ENCODE measurements around the gene CLEC16A.

Gene CLEC16A

DNA sequence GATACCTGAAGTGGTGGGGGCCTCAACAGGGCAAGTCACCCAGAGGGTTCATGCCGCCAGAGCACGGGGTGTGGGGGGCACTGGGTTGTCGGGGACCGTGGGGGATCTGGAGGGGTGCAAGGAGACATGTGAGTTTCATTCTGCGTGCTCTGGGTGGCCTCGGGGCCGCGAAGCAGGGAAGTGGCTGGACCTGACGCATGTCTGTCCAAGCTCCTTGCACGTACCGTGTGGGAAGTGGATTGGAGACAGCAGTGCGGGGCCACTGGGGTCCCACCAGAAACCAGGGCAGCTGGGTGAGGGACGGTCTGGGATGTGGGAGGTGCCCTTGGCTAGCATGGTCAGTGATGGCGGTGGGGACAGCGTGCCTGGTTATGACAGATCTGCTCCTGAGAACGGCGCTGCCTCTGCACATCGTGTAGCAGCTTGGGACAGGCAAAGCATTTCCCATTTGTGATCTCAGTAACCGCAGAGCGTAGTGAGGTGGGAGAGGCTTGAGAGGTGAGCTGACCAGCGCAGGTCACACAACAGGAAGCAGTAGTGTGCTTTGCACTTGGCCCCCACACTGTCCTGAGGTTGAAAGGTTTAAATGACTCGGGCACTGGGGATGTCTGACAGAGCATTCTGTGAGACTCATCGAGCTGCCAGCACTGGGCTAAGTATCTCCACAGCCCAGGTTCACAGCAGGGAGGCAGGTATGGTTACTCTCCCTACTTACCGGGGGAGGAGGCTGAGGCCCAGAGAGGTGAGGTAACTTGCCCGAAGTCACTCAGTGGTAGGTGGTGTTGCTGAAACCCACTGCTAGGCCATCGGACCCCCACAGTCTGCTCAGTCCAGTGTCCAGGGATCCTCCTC is 197.3 kb downstream of the CLEC16A start:
- no peak for DNase-seq (ENCODE audit: low spot score)

DNA sequence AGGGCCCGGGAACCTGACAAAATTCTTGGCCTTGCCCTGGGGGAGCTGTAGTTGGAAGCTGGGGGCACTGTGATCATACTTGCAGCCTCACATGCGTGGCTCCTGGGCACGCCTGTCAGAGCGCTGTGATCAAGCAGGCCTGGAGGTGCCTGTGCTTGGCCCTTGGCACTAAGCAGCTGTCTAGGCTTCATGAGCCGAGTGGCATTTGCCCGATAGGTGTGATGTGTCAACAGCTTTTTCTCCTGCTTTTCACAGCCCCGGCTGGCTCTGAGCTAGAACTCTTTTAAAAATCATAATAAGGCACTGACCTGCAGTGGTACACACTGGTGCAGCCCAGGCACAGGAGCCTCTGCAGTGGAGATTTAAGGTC is 197.9 kb downstream of the CLEC16A start:
- no peak for DNase-seq (ENCODE audit: low spot score)

DNA sequence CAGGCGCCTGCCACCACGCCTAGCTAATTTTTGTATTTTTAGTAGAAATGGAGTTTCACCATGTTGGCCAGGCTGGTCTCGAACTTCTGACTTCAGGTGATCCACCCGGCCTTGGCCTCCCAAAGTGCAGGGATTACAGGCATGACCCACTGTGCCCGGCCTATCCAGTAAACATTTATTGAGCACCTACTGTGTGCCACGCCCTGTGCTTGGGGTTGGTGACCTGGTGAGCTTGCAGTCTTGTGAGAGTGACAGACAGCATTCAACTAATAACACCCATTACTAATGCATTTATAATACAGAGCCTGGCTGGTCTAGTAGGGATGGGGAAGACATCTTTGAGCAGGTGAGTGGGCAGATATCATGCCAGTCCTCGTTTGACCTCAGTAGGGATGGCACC is 198.6 kb downstream of the CLEC16A start:
- DNase-seq (ENCODE audit: low spot score) = no peak

DNA sequence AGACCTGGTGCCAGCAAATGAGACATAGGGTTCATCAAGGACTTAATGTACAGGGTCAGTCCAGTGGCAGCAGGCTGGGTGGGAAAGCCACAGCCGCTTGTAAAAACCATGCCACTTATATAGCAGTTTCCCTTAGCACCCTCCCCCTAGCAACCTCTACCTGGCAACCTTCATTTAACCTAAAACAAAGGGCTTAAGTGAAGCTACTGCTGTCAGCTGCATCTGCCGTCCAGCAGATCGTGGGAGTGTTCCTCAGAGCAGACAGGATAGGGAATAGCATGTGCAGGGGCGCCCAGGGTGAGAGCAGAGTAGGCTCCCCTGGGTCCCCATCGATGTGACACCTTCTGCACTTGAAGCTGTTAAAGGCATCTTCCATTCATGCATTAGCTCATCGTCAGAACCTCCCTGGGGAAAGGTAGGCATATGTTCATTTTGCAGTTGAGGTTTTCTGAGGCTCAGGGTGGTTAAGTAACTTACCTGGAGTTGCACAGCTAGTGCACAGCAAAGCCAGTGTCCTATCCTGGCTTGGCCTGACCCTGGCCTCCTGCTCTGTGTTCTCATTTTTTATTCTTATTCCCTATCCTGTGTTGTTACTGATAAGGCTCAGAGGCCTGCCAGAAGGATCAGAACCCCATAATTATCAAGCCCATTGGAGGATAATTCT is 199.1 kb downstream of the CLEC16A start:
- DNase-seq (ENCODE audit: low spot score) = no peak

DNA sequence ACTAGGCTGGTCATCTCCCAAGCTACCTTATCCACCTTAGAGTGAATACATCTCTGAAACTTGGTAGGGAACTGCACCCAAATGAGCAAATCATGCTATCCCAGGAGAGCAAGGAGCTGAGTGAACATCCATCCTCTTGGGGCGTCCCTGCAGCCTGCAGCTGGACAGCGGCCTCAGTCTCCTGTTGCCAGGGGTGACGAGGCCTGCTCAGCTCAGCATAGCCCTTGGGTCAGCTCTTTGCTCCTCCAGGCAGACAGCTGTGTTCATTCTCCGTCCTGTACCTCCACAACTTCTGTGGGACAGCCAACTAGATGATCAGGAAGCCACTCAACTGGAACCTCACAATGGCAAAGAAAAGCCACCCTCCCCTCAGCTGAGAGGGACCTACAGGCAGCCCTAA is 199.8 kb downstream of the CLEC16A start:
- DNase-seq (ENCODE audit: low spot score) = no peak

DNA sequence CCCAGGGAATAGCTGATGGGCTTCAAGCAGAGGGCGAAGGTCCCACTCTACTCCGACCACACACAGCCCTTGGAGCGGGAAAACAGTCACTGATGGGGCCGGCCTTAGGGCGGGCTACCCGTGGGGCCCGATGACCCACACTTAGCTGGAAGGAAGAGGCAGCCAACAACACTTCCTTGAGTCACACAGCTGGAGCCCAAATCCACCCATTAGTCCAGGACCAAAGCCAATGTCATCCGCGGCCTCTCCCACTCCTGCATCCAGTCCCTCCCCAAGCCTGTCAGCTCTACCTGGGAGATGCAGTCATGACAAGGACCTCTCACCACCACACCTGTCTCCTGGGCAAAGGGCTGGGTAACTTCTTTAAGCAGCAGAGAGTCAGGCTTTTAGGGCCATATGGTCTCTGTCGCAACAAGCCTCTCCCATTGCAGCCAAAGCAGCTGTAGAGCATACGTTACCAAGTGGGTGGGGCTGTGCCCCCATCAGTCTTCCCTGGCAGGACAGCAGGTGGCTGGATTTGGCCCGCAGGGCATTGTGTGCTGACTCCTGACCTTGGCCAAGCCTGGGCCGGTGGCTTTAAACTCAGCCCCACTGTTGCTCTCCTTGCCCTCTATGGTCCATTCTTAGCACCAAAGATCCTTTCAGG is 200.9 kb downstream of the CLEC16A start:
- no peak for DNase-seq (ENCODE audit: low spot score)

DNA sequence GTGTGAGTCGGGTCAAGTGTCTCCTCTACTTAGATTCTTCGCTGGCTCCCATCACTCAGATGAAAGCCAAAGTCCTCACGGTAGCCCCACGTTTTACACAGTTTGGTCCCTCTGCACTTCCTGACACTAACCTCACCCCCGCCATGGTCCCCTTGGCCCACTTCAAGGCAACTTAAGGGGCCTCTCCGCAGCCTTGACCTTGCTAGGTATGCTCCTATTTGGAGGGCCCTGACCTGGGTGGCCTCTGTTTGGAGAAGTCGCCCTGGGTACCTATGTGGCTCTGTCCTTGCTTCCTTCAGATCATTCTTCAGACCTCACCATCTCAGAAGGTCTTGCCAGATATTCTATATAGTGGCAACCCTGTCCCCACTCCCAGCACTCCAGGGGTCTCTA is 201.5 kb downstream of the CLEC16A start:
- DNase-seq (ENCODE audit: low spot score) = no peak

DNA sequence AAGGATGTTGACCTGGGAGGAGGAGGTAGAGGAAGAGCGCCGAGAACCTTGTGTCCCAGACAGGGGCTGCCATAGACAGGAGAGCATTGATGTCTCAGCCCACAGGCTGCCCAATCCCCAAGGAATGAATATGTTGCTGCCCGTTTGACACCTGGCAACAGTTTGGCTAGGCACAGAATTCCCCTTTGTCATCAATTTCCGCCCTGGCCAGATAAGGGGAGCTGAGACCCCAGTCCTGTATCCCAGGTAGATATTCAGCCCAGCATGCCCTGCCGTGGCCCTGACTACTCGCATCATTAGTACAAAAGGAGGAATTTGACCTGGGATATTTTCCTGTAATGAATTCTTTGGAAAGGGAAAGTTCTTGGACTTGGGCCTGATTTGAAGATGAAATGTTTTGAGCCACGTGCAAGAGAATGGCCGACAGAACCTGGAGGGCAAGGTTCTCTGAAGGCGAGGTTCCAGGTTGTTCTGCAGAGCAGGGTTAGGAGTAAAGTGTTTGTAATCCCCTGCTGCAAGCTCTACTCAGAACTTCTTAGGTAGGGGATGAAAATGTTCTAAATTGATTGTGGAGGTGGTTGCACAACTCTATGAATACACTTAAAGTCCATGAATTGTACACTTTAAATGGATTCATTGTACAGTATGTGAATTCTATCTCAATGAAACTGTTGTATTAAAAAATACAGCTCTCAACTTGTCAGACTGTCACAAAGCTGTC is 202.8 kb downstream of the CLEC16A start:
- DNase-seq (ENCODE audit: low spot score) = no peak

DNA sequence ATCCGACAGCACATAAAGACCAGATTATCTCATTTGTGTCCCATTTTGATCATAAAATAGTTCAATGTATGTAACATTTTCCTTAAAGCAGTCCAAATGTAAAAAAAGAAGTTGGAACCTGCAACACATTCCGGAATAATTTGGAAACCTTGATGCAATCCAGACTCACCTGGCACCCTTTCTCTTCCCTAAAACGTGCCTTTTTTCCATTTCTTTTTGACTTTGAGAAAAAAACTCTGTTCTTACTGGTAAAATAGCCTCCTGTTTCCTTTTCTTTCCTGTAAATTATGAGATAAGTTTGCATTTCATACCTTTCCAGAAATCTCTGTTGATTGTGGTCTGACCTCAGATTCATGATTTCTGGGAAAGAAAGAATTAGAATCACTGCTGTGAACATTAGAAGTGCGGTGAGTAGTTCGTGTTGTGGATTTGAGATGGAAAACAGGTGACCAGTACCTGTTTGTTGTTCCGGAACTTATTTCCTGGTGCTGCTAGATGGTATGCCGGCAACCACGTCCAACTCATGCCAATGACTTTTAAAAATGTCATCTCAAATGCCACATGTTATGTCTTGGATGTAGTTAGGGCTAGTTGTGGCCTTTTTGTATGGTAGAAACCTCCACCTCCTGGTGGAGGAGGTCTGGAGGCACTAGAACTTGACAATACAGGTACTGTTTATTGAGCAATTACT is 203.5 kb downstream of the CLEC16A start:
- DNase-seq (ENCODE audit: low spot score) = no peak

DNA sequence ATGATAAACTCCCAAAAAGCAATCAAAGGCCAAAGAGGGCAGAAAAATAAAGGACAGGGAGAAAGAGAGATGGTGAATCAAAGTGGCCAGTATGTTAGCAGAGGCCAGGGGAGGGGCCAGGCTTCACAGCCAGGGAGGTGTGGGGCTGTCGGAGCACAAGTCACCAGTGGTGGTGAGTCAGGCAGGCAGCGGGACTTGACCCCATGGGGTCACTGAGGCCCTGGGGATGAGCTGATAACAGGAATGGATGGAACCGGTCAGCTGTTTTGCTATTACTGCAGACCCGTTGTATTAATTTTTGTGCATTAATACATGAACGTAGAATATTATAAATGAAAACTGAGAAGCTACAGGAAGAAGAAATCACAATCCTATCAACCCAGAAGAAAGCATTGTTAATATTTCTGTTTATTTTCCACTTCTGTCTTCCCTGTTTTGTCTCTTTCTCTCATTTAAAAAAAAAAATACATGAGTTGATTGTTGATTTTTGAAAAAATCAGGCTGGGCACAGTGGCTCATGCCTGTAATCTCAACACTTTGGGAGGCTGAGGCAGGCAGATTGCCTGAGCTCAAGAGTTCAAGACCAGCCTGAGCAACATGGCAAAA is 204.8 kb downstream of the CLEC16A start:
- DNase-seq (ENCODE audit: low spot score) = no peak

DNA sequence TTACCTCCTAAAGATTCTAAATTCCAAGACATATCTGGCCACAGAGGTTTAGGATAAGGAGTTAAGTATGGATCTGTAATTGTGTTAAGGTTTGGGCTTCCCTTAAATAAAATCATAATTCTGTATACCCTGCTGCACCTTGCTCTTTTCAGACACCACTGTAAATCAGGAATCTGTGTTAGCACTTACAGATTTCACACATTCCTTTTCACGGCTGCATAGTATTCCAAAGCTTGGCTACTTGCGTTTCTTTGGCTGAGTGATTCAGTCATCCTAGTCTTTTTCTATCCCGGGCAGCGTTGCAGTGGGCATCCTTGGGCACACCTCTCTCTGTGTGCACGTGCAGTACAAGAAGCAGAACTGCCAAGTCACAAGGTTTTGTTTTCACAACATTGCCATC is 205.8 kb downstream of the CLEC16A start:
- DNase-seq (ENCODE audit: low spot score) = no peak

DNA sequence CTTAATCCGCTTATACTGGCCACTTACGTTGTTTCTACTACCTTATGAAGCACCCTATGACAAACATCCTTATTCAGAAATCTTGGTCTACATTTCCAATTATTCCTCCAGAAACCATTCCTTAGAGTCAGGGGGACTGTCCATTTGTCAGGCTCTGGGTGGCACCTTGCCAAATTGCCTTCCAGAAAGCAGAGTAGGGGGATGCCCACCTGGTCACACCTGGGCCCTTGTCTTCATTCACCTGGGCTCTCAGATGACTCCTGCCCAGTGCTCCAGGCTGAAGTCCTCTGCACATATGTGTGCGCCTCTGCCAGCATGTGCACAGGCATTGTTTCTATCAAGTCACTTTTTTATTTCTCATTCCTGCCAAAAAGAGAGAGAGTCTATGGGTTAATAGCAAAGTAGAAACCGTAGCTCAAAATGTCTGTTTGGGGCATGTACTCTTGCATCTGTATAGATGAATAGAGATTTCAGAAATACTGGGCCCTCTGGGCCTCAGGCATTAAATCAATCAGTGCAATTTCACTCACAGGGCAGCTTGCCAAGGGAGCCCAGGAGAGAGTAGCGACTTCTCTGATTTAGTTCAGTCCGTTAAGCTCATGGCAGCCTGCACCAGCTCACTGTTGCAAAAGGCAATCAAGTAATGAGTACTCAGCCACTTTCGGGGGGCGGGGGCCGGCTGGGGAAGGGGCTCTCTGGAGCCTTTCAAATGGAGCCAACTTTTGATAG is 207.0 kb downstream of the CLEC16A start:
- no peak for DNase-seq (ENCODE audit: low spot score)

DNA sequence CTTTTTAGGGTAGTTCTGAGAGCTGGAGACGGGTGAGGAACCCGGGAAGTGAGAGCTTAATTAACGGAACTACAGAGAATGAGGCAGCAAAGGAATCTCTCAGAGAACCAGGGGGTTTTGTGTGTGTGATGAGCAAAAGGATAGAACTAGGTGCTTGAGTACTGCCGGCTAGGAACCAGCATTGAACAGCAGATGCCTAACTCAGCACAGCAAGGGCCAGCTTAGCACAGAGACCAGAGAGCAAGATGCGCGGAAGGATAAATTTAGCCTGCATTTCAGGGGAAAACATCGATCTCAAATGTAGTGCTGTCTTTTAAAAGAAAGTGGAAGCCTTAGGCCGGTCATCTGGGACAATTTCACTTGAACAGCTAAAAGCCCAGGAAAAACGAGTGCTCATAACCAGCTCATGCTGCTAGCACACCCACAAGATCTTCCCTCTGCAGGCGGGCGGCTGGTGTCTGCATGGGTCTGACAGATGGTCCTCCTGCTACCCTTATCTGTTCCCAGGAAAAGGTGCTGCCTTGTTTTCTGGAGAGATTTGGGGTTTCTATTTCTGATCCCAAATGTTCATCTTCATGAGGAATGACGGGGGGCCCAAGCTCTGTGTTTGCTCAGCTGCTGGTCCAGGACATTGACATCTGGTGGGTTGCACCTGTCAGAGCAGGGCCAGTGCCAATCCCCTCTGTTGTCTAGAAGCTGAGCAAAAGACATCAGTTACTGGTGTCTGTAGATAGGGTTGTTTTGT is 207.7 kb downstream of the CLEC16A start:
- DNase-seq (ENCODE audit: low spot score) = no peak

DNA sequence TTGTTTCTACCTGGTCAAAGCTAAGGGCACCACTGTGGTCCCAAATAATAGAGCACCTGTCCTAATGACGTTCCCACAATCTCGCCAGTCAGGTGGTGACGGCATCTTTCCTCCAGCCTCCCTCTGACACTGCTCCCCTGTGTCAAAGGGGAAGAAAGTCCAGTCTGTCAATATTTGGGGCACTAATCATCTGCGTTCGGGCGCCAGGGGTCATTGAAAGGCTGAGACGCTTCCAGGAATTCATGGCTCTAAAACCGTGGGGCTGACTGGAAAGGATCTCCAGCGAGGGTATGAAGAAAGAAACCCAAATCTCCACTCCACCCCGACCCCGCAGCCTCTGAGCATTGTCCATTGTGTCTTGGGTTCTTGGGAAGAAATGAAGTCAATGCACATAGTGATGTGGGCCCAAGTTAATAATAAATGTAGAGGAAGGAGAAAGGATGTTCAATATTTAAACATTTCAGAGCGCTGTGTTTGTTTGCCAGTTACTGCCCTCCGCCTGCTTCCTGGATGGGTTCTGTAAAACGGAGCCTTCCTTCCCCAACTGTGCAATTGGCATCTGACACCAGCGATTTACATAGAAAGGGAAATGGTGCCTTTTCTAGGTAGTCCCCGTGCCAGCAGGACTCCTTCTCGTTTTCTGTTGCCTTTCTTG is 208.4 kb downstream of the CLEC16A start:
- no peak for DNase-seq (ENCODE audit: low spot score)

DNA sequence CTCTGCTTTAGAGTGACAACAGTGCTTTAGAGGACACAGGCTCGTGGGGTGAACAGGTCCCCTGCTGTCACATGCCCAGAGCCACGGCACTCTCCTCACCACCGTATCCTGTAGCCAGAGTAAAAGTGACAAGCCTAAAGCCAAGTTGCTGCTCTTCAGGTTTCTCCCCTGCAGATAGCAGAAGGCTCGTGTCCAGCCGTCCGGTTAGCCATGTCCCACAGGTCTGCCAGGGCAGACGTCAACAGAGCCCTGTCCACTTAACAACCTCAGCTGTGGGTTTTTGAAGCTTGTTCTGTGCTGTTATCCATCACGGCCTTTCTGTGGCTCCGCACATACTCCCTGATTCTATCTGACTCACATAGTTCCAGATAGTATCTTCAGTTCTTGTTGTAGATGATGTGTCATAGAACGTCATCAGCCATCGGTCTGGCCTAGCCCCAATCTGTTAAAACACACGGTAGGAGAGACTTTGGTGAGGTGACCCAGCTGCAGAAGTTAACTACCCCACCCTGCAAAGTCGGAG is 211.0 kb downstream of the CLEC16A start:
- no peak for DNase-seq (ENCODE audit: low spot score)

DNA sequence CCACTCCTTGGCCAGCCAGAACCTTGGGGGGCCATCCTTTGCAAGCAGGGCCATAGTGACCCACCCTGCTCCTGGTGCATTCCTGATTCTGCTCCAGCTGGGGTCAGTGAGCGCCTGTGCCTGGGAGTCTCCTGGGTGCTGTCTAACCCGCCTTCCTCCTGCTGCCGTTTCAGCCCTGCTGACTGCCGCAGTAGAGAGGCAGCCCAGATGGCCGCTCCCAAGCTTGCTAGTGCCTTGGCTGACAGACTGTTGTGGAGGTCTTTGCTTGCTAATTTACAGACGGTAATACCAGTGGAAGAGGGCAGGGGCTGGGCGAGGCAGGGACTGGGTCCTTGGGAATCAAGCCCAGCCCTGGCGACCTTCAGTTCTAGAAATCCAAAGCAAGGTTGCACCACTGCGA is 212.0 kb downstream of the CLEC16A start:
- DNase-seq (ENCODE audit: low spot score) = no peak

DNA sequence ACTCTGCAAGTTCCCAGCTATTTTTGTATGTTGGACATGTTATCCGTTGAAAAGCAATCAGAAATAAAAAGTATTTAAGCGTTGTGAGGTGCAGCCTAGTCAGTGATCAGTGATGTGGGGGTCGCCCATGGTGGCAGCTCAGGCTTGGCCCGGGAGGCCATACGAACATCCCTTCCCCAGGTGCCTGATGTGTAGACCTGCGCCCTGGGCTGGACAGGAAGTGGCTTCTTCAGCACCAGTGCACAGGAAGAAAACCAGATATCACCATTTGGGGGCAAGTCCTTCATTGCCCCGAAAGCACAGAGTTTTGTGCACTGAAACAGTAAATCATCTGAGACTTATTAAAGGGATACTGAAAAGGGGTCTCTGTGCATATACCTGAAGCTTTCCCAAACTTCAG is 212.8 kb downstream of the CLEC16A start:
- DNase-seq (ENCODE audit: low spot score) = no peak

DNA sequence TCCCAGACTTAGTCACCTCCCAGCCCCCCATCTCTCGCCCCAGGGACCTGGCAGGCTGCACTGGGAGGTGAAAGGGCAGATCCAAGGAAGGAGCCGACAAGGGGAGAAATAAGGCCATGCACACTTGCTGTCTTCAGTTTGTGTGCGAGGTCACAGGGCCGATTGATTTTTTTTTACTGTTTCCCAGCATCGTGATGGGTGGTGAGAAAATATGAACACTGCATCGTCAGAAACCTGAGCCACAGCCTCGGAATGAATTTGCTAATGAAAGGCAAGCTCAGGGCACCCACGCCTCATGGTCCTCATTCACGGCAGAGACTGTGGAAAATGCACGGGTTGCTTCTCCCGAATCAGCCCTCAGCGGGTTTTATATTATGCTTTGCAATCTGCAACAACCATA is 213.7 kb downstream of the CLEC16A start:
- DNase-seq (ENCODE audit: low spot score) = no peak

DNA sequence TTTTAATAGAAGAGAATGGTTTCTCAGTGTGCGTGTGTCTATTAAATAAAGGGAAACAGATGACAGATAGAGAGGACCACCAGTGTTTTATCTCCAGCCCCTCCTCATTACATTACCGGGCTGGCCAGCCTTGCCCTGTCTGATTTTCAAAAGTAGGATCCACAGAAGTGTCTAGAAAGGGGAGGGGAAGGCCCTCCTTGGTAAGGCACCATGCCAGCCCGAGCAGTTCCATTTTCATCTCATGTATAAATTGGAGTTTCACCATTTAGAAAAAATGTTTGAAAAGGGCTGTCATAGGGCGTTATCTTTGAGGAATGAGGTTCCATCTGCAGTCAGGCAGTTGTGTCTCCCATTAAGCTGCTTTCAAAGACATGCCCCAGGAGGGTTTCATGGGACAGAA is 214.9 kb downstream of the CLEC16A start:
- DNase-seq (ENCODE audit: low spot score) = no peak
